Thyroid gland (tissue), 4 donors: ENCODE data around the gene ZNF583.

ENCODE experiments used
- POLR2A ChIP-seq, 2 donors: fragments of 450-650 bp; IDR thresholded peaks; one replicate each; pipeline ENCODE4 v1.6.1; 2017; ENCODE audit warnings: antibody characterized with exemption in 2 of 2, mild to moderate bottlenecking in 2 of 2, moderate library complexity in 1 of 2
- TF ChIP-seq, protein P1 (sequence below), 6 experiments: fragments of 200-600 bp in 3 of 6; fragments of 450-650 bp in 3 of 6; sonication (generic) in 3 of 6; IDR thresholded peaks; one replicate each; pipeline ENCODE4 v1.5.1; 2016 to 2019; ENCODE audit warnings: antibody characterized with exemption in 6 of 6, mild to moderate bottlenecking in 2 of 6, inconsistent platforms in 1 of 6, moderate library complexity in 1 of 6

DNA sequence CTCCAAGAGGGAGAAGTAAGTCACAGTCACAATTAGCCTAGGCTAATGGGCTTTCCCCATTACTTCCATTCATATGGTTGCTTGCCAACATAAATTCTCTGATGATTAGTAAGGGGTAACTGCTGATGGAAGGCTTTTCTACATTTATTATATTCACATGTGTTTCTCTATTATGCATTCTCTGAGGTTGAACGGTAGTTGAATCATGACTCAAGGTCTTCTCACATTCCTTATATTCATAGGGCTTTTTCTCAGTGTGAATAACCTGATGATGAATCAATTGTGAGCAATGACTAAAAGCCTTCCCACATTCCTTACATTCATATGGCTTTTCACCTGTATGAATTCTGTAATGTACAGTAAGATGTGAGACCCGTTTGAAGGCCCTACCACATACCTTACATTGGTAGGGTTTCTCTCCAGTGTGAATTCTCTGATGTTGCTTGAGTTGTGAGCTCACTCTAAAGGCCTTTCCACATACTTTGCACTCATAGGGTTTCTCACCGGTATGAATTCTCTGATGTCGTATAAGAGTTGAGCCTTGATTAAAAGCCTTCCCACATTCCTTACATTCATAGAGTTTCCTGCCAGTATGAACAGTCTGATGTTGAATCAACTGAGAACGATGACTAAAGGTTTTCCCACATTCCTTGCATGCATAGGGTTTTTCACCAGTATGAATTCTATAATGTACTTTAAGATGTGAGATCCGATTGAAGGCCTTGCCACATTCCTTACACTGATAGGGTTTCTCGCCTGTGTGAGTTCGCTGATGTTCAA lies 20.1 kb upstream of the ZNF583 start:
- TF ChIP-seq, protein P1, sequence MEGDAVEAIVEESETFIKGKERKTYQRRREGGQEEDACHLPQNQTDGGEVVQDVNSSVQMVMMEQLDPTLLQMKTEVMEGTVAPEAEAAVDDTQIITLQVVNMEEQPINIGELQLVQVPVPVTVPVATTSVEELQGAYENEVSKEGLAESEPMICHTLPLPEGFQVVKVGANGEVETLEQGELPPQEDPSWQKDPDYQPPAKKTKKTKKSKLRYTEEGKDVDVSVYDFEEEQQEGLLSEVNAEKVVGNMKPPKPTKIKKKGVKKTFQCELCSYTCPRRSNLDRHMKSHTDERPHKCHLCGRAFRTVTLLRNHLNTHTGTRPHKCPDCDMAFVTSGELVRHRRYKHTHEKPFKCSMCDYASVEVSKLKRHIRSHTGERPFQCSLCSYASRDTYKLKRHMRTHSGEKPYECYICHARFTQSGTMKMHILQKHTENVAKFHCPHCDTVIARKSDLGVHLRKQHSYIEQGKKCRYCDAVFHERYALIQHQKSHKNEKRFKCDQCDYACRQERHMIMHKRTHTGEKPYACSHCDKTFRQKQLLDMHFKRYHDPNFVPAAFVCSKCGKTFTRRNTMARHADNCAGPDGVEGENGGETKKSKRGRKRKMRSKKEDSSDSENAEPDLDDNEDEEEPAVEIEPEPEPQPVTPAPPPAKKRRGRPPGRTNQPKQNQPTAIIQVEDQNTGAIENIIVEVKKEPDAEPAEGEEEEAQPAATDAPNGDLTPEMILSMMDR (IDR thresholded peaks at IDR 0.05), result no peak
- no peak for TF ChIP-seq POLR2A (IDR thresholded peaks at IDR 0.05)
